ENCODE results near the gene WFDC2.

The WFDC2 gene

DNA sequence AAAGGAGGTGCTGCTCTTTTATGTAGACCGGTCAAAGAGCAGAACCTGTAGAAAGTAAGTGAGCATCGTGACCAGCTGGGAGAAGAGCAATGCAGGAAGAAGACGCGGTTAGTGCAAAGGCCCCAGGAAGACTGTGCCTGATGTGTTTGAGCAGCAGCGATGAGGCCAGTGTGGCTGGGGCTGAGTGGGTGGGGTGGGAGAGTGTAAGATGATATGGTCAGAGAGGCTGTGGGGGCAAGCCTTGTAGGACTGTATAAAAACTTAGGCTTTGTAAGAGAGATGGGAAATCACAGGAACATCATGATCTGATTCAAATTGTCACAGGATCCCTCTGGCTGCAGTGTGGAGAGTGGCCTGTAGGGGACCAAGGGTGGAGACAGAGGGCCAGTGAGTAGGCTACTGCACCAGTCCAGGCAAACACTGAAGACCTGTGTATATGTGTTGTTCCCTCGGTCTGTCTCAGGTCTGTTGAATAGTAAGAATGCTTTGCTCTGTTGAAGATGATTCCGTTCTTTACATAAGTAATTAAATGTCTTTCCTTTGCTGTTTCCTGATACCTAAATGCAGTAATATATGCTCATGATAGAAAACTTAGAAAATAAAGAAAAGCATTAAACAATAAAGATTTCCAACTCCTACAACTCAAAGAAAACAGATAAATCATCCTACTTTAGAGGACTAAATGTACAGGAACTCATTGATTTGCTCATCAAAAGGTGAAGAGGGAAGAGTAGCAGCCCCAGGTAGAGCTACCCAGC lies 23.6 kb upstream of the WFDC2 start:
- Histone ChIP-seq H4K20me1 (ENCODE audit: insufficient read depth, low read length) (no peaks in the 10 kb centered on the region), H3K9ac (ENCODE audit: low read length) (no peak overlapping the region), H3K9me3 (replicated peaks; ENCODE audit: insufficient read depth, low read length) (no peaks in the 10 kb centered on the region), H3F3A (ENCODE audit: insufficient read depth, low read length) (no peaks in the 10 kb centered on the region), H3K27ac (ENCODE audit: low read length) (no peak overlapping the region), H3K4me3 (ENCODE audit: low read length) (no peak overlapping the region), H3K9me2 (replicated peaks; ENCODE audit: insufficient read depth, low read length) (no peaks in the 10 kb centered on the region), H2AFZ (ENCODE audit: low read length) (no peak overlapping the region), H3K79me2 (ENCODE audit: low read length) (no peaks in the 10 kb centered on the region), H3K4me2 (ENCODE audit: low read depth, low read length) (no peak overlapping the region), H3K4me1 (ENCODE audit: low read length) (peaks cover 13% of the 10 kb centered on the region), H3K36me3 (replicated peaks; ENCODE audit: insufficient read depth, low read length) (no peaks in the 10 kb centered on the region), H3K27me3 (replicated peaks; ENCODE audit: insufficient read depth, low read length) (no peaks in the 10 kb centered on the region)
- DNase-seq, result peak; percentile 56
- no peak for TF ChIP-seq EZH2 (optimal IDR thresholded peaks at IDR 0.05; ENCODE audit: low read depth, low read length)
- peak; percentile 72 for TF ChIP-seq CTCF (IDR thresholded peaks at IDR 0.05; ENCODE audit: low read length)

DNA sequence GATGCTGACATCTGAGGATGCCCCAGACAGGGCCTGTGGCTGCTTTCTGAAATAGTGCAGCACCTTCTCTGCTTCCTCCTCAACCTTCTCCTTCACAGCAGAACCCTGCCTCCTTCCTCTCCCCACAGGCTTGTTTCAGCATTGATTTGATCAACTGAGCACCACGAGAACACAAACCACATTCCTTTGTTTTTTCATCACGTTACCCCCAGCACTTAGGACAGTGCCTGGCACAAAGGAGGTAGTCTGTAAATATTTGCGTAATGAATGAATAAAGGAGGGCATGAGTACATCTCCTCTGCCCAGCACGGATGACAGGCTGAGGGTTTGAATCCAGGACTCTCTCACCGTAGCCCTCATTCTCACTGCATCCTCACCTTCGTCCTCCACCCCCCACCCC lies 21.3 kb upstream of the WFDC2 start:
- Histone ChIP-seq H3K36me3 (replicated peaks; ENCODE audit: insufficient read depth, low read length) (no peaks in the 10 kb centered on the region), H3K4me2 (ENCODE audit: low read depth, low read length) (no peak overlapping the region), H3K9me3 (replicated peaks; ENCODE audit: insufficient read depth, low read length) (no peaks in the 10 kb centered on the region), H2AFZ (ENCODE audit: low read length) (no peak overlapping the region), H3K79me2 (ENCODE audit: low read length) (no peaks in the 10 kb centered on the region), H3K4me3 (ENCODE audit: low read length) (no peak overlapping the region), H4K20me1 (ENCODE audit: insufficient read depth, low read length) (no peaks in the 10 kb centered on the region), H3F3A (ENCODE audit: insufficient read depth, low read length) (no peaks in the 10 kb centered on the region), H3K9me2 (replicated peaks; ENCODE audit: insufficient read depth, low read length) (no peaks in the 10 kb centered on the region), H3K27ac (ENCODE audit: low read length) (no peak overlapping the region), H3K27me3 (replicated peaks; ENCODE audit: insufficient read depth, low read length) (no peaks in the 10 kb centered on the region), H3K9ac (ENCODE audit: low read length) (no peak overlapping the region), H3K4me1 (ENCODE audit: low read length) (peaks cover 25% of the 10 kb centered on the region)
- TF ChIP-seq CTCF (IDR thresholded peaks at IDR 0.05; ENCODE audit: low read length), result no peak
- TF ChIP-seq EZH2phosphoT487 (IDR thresholded peaks at IDR 0.05; ENCODE audit: low read length), result no peak
- no peak for TF ChIP-seq EZH2 (optimal IDR thresholded peaks at IDR 0.05; ENCODE audit: low read depth, low read length)
- DNase-seq, result no peak

GRCh38 chr20:45449528-45449927 lies 20.0 kb upstream of the WFDC2 start:
- no peaks in the 10 kb centered on the region for H3F3A ChIP-seq (ENCODE audit: insufficient read depth, low read length)
- H3K9ac ChIP-seq (ENCODE audit: low read length), result no peak overlapping the region
- no peak overlapping the region for H3K27ac ChIP-seq (ENCODE audit: low read length)
- peaks cover 18% of the 10 kb centered on the region for H3K4me1 ChIP-seq (ENCODE audit: low read length)
- H3K27me3 ChIP-seq (replicated peaks; ENCODE audit: insufficient read depth, low read length), result no peaks in the 10 kb centered on the region
- H2AFZ ChIP-seq (ENCODE audit: low read length), result no peak overlapping the region
- no peak overlapping the region for H3K4me2 ChIP-seq (ENCODE audit: low read depth, low read length)
- no peaks in the 10 kb centered on the region for H3K9me3 ChIP-seq (replicated peaks; ENCODE audit: insufficient read depth, low read length)
- no peak for TF ChIP-seq CTCF (IDR thresholded peaks at IDR 0.05; ENCODE audit: low read length)
- TF ChIP-seq EZH2phosphoT487 (IDR thresholded peaks at IDR 0.05; ENCODE audit: low read length), result no peak
- no peak for TF ChIP-seq EZH2 (optimal IDR thresholded peaks at IDR 0.05; ENCODE audit: low read depth, low read length)
- no peaks in the 10 kb centered on the region for H3K36me3 ChIP-seq (replicated peaks; ENCODE audit: insufficient read depth, low read length)
- no peaks in the 10 kb centered on the region for H3K79me2 ChIP-seq (ENCODE audit: low read length)
- no peak for DNase-seq
- no peaks in the 10 kb centered on the region for H3K9me2 ChIP-seq (replicated peaks; ENCODE audit: insufficient read depth, low read length)
- H3K4me3 ChIP-seq (ENCODE audit: low read length), result no peak overlapping the region
- no peaks in the 10 kb centered on the region for H4K20me1 ChIP-seq (ENCODE audit: insufficient read depth, low read length)

All from MM.1S (cell line).